NCI-H1436 (cell line): Measurements from ENCODE around the gene FAM181A.

Source experiments
- DNase-seq: peaks from one replicate; lab custom pipeline; 2025; lab: John Stamatoyannopoulos, UW

FAM181A gene

GRCh38 chr14:93962701-93963601 lies 35.8 kb downstream of the FAM181A start:
- no peak for DNase-seq

DNA sequence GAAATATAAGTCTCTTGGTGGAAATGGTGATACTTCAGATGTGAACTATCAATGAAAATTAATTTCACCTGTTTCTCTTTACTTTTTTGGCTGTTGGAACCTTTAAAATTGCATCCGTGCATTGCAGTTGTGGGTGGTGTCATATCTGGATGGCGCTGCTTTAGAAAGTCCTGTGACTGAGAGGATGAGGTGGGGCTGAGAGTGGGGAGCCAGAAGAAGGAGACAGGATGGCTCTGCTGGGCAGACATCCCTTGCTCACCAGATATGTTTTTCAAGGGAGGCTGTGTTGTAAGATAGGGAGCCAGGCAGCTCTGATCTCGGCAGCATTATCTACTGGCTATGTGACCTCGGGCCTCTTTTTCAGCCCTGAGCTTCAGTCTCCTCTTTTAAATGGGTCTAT lies 36.5 kb downstream of the FAM181A start:
- no peak for DNase-seq

- DNase-seq, result no peak
Measured at GRCh38 chr14:93964281-93964680, 37.1 kb downstream of the FAM181A start.

GRCh38 chr14:93964820-93965286 lies 37.7 kb downstream of the FAM181A start:
- DNase-seq, result no peak

- no peak for DNase-seq
Measured at GRCh38 chr14:93965287-93965821, 38.2 kb downstream of the FAM181A start.

GRCh38 chr14:93965946-93966474 lies 38.9 kb downstream of the FAM181A start:
- DNase-seq, result no peak

GRCh38 chr14:93967637-93968250 lies 40.6 kb downstream of the FAM181A start:
- DNase-seq, result no peak

- no peak for DNase-seq
Measured at GRCh38 chr14:93969082-93969828, 42.1 kb downstream of the FAM181A start.

DNA sequence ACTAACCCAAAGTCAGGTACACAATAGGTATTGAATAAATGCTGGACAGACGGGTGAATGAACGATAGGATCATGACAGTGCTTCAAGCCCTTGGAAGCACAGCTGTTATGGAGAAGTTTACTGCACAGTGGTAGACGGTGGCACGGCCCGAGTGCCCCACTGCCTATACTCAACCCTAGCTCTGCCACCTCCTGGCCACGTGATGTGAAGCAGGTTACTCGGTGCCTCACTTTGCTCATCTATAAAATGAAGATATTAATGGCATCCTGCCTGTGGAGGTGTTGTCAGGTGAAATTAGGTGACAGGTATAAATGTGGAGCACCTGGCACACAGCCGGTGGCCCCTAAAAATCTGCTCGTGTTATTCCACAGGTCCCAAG lies 43.4 kb downstream of the FAM181A start:
- no peak for DNase-seq

DNA sequence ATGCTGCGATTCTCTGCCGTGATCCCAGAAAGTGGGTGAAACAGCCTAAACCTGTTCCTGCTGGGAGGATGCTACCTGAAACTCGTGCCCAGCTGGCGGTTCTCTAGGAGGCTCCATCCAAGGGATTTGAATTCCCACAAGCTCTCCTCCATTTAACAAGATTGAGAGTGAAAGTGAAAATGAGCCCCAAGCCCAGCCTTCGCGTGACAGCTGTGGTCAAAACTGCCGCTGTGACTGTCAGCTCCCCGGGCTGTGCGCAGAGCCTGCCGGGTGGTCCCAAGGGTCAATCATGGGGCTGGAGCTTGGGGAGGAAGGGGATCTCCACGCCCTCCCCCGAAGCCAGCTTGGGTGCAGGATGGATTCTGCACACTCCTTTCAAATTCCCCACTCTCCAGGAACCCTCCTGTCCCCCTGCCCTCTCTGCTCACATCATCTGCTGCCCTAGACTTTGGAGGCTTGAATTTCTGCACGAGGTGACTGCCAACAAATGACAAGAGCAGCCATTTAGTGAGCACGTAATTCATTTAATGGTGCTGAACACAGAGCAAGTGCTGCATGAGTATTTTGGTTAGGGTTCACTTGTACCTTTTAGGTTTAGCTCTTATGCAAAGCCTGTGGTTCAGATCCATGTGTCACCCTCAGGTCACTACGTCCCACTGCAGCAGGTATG lies 44.0 kb downstream of the FAM181A start:
- DNase-seq, result no peak

DNA sequence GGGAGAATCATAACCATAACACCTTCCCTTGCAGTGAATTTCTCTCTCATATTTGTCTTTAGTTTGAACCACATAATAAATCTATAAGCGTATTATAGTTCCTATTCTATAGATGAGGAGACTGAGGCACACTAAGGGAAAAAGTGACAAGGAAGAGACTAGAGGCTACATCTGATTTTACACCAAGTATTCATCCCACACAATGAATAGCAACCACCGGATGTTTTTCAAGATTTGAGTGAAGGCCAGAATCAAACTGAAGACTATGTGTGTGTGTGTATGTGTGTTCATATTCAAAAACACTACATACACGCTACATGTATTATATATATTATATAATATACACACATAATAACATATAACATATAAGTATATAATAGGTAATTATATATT lies 44.5 kb downstream of the FAM181A start:
- no peak for DNase-seq

DNA sequence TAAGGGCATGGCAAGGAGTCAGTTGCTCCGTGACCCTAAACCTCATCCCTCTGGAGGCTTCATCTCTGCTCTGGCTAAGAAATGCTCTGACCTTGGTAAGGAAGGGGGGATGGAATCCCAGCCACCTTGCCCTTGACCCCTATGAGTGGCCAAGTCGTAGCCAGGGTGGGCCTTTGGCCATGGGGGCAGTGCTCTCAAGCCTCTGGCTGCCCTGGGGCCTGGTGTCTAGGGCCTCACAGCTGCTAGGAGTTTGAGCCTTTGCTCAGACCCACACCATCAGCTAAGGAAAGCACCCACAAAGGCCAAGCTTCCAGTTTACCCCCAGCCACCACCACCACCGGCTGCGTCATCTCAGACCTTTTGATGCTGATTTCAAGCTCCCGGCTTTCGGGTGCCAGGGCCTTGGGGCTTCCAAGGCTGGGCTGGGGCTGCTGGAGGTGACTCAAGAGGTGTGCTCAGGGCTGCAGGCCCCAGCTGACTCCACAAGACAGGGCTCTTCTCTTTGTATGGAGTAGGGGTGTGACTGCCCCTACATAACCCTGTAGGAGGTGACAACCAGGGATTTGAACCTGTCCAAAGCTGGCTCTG lies 45.6 kb downstream of the FAM181A start:
- no peak for DNase-seq

DNA sequence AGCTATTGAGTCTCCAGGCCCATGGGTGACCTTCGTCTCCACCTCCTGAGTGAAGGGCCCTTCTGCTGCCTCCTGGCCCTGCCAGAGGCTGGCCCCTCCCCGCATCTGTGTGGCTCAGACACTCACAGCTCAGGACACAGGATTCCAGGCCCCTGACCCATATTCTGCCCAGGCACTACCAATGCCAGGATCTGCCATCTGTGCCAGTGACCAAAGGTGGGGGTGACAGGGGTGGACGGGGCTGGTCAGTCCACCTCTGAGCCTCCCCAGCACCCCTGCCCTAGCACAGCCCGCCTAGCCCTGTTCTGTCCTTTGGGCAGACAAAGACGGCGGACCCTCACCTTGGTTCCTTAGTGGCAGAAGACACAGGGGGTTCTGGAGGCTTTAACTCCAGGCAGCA lies 46.5 kb downstream of the FAM181A start:
- no peak for DNase-seq

DNA sequence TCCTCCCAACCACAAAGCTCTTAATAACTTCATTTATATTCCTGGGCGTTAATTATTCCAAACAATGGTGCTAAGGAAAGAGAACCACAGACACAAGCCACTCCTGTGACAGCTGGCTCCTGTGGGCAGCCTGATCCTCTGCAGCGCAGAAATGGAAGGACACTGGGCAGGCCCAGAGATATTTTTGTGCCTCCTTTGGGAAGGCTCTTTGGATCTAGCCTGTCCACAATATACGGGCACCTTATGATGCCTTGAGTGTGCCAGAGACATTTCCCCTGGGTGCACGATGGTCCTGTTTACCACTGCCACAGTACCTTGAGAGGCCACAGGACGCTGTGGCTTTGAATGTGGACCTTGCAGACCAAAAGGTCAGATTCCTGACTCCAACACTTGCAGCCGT lies 47.2 kb downstream of the FAM181A start:
- DNase-seq, result no peak

- no peak for DNase-seq
Measured at GRCh38 chr14:93974833-93975232, 47.7 kb downstream of the FAM181A start.

GRCh38 chr14:93975791-93976476 lies 48.8 kb downstream of the FAM181A start:
- DNase-seq, result no peak

DNA sequence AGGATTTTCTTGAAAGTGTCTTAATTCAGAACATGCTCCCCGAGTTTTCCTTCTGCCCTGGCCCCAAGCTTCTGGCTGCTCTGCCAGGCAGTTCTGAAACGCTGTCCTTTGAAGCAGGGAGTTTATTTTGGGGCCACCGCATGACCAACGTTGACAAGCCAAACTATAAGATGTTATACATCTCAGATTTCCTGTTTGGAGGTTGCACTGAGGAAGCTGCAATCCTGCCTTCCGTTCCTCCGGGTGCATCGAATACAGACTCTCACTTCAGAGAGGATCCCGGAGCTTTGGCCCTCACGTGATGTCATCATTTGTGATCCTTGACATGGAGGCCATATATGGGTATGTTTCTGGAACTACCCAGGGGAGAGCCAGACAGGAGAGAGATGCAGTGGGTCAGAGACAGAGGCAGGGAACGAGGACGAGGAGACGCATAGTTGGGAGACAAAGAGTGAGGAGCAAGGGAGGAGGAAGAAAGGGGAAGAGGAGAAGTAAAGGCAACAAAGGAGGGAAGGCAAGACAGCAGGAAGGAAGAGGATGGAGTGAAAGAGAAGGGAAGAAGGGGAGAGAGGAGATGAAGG lies 49.4 kb downstream of the FAM181A start, which contains the start of gene ASB2:
Gene ASB2, minus strand, starts transcription at position 94 of the 581 bp plus-strand sequence. CDS start 12,031 bp downstream, outside the sequence.
- no peak for DNase-seq

DNA sequence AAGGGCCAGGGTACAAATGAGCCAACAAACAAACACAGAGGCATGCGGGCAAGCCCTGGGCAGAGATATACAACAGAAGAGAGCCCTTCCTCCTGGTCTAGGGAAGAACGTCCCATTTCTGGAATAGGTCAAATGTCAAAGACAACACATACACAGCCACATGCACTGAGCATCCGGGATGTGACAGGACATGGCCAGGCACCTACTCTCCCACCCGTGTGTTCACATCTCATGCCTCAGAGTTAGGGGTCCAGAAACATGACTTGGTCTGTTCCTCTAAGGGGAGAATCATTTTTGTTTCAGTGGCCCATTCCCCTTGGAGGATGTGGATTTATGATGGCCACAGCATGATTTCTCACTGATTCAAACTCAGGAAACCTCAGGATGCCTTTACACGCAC lies 50.0 kb downstream of the FAM181A start:
- DNase-seq, result no peak

DNA sequence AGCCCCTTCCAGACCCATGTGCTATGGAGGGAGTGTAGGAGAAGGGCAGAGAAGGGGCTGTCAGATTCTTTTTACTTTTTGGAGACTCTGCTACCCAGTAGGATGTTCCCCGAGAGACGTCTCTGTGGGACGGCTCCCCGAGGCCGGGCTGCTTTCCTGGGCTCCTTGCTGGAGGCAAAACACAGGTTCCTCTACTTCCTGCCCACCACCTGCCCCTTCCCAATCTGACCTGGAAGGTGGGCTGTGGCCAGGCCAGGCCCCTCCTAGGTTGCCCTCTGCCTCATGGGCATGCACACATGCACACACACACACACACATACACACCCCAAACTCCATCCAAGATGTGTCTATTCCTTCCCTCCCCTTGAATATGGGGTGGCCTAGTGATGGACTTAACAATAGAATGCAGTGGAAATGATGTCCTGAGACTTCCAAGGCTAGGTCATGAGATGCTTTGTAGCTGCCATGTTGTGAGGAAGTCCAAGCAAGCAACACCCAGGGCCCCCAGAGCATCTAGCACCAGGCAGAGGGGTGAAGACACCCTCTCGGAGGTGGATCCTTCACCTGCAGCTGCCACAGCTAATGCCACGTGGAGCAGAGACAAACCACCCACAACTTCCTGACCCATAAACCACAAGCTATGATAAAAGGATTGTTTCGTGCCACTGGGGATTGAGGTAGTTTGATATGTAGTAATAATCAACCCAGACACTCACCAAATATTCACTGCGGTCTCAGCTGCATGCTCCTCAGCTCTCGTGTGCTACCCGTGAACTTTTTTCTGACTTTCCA lies 50.8 kb downstream of the FAM181A start:
- no peak for DNase-seq
